Measurements from ENCODE around the gene TJP1.

Gene TJP1

DNA sequence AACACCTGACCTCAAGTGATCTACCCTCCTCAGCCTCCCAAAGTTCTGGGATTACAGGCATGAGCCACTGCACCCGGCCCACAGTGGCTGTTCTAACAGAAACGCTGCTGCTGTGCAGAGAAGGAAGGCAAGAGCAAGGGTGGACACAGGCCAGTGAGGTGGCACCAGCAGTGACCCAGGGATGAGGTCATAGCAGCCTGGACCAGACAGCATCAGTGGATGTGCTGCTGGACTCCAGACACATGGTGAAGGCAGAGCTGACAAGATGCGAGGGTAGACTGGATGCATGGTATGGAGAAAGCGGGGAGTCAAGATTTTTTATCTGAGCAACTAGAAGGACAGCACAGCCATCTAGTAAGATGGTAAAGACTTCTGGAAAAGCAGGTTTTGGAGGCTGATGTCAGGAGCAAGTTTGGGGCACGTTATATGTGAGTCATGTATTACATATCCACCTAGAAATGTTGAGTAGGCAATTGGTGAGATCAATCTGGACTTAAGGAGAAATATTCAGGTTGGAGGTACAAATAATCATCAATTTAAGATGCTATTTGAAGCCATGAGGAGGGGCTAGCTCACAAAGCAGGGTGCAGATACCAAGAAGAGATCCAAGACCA lies 22.1 kb upstream of the TJP1 start:
- Histone ChIP-seq H3K4me2 (ENCODE audit: low read length) (no peak overlapping the region), H3K79me1 (ENCODE audit: low read length) (no peaks in the 10 kb centered on the region), H3K27ac (ENCODE audit: low read depth, low read length) (no peak overlapping the region), H3K27me3 (ENCODE audit: insufficient read depth, low read length, poor library complexity) (no peaks in the 10 kb centered on the region), H3K56ac (ENCODE audit: low read length) (no peak overlapping the region), H2BK120ac (ENCODE audit: low read depth, low read length) (no peak overlapping the region), H3K23ac (ENCODE audit: low read length) (no peak overlapping the region), H4K8ac (ENCODE audit: low read depth, low read length) (no peak overlapping the region), H3K4ac (ENCODE audit: low read depth, low read length) (no peak overlapping the region), H3K36me3 (ENCODE audit: control insufficient read depth, insufficient read depth, low read length) (no peaks in the 10 kb centered on the region), H3K79me2 (ENCODE audit: control insufficient read depth, insufficient read depth, low read length) (no peaks in the 10 kb centered on the region), H4K5ac (ENCODE audit: low read length) (no peak overlapping the region), H3K18ac (ENCODE audit: low read length) (no peak overlapping the region), H3K4me3 (ENCODE audit: low read length) (no peak overlapping the region), H3K4me1 (ENCODE audit: control insufficient read depth, low read depth, low read length) (no peaks in the 10 kb centered on the region), H2BK15ac (replicated peaks; ENCODE audit: low read depth) (no peak overlapping the region), H2AK5ac (ENCODE audit: low read length) (no peak overlapping the region), H3K9ac (ENCODE audit: low read length) (no peak overlapping the region), H2BK5ac (ENCODE audit: low read length) (no peak overlapping the region)
- no peak for DNase-seq
- WGBS (ENCODE audit: extremely low coverage, insufficient coverage, low lambda C conversion rate): no CpG with 5 or more reads among the region's 5 CpGs

DNA sequence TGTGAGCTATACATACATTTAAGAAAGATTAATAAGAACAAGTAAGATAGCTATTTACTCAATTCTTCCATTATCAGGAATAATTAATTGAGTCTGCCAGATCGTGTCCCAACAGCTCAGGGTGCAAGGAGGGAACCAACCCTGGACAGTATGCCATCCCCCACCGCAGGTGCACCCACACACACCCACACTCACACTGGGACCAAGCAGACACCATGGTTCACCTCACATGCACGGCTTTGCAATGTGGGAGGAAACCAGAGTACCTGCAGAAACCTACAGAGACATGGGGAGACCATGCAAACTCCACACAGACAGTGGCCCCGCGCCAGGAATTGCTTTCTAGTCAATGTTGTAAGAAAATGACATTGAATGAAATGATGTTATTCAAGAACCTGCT lies 20.0 kb upstream of the TJP1 start:
- no peaks in the 10 kb centered on the region for H3K4me1 ChIP-seq (ENCODE audit: control insufficient read depth, low read depth, low read length)
- no peak overlapping the region for H2BK5ac ChIP-seq (ENCODE audit: low read length)
- WGBS (ENCODE audit: extremely low coverage, insufficient coverage, low lambda C conversion rate): no CpG with 5 or more reads among the region's 5 CpGs
- H3K23ac ChIP-seq (ENCODE audit: low read length): no peak overlapping the region
- no peak overlapping the region for H2AK5ac ChIP-seq (ENCODE audit: low read length)
- H2BK15ac ChIP-seq (replicated peaks; ENCODE audit: low read depth): no peak overlapping the region
- no peak overlapping the region for H4K5ac ChIP-seq (ENCODE audit: low read length)
- H3K4me3 ChIP-seq (ENCODE audit: low read length): no peak overlapping the region
- no peak overlapping the region for H3K56ac ChIP-seq (ENCODE audit: low read length)
- H3K4ac ChIP-seq (ENCODE audit: low read depth, low read length): no peak overlapping the region
- H3K18ac ChIP-seq (ENCODE audit: low read length): no peak overlapping the region
- no peaks in the 10 kb centered on the region for H3K79me2 ChIP-seq (ENCODE audit: control insufficient read depth, insufficient read depth, low read length)
- H3K9ac ChIP-seq (ENCODE audit: low read length): no peak overlapping the region
- DNase-seq: no peak
- no peak overlapping the region for H3K27ac ChIP-seq (ENCODE audit: low read depth, low read length)
- H3K79me1 ChIP-seq (ENCODE audit: low read length): no peaks in the 10 kb centered on the region
- H3K27me3 ChIP-seq (ENCODE audit: insufficient read depth, low read length, poor library complexity): no peaks in the 10 kb centered on the region
- no peak overlapping the region for H3K4me2 ChIP-seq (ENCODE audit: low read length)
- H2BK120ac ChIP-seq (ENCODE audit: low read depth, low read length): no peak overlapping the region
- no peaks in the 10 kb centered on the region for H3K36me3 ChIP-seq (ENCODE audit: control insufficient read depth, insufficient read depth, low read length)
- no peak overlapping the region for H4K8ac ChIP-seq (ENCODE audit: low read depth, low read length)

DNA sequence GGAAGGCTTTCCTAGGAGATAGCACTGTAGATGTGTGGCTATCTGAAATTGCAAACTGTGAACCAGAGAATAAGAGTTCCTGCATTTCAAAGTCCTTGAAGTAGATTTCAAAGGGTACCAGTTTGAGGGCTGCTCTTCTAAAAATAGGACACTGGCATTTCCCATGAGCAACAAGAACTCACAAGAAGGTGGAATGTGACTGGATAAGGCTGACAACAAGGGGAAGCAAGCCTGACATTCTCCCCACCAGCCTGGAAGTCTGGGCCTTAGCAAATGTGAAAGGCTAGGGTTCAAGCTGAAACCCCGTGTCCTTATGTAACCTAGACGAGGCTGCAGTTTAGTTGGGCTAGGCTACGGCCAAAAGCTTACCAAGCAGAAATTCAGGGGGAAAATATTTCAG lies 18.7 kb upstream of the TJP1 start:
- WGBS (ENCODE audit: extremely low coverage, insufficient coverage, low lambda C conversion rate): no CpG with 5 or more reads among the region's 3 CpGs
- Histone ChIP-seq H3K4me2 (ENCODE audit: low read length) (no peak overlapping the region), H3K23ac (ENCODE audit: low read length) (no peak overlapping the region), H3K27ac (ENCODE audit: low read depth, low read length) (no peak overlapping the region), H3K56ac (ENCODE audit: low read length) (no peak overlapping the region), H2BK15ac (replicated peaks; ENCODE audit: low read depth) (no peak overlapping the region), H3K27me3 (ENCODE audit: insufficient read depth, low read length, poor library complexity) (no peaks in the 10 kb centered on the region), H3K79me2 (ENCODE audit: control insufficient read depth, insufficient read depth, low read length) (no peaks in the 10 kb centered on the region), H2BK5ac (ENCODE audit: low read length) (no peak overlapping the region), H3K4ac (ENCODE audit: low read depth, low read length) (no peak overlapping the region), H4K5ac (ENCODE audit: low read length) (no peak overlapping the region), H2AK5ac (ENCODE audit: low read length) (no peak overlapping the region), H3K4me3 (ENCODE audit: low read length) (no peak overlapping the region), H3K18ac (ENCODE audit: low read length) (no peak overlapping the region), H3K79me1 (ENCODE audit: low read length) (no peaks in the 10 kb centered on the region), H3K36me3 (ENCODE audit: control insufficient read depth, insufficient read depth, low read length) (no peaks in the 10 kb centered on the region), H4K8ac (ENCODE audit: low read depth, low read length) (no peak overlapping the region), H2BK120ac (ENCODE audit: low read depth, low read length) (no peak overlapping the region), H3K9ac (ENCODE audit: low read length) (no peak overlapping the region), H3K4me1 (ENCODE audit: control insufficient read depth, low read depth, low read length) (no peaks in the 10 kb centered on the region)
- DNase-seq: no peak

DNA sequence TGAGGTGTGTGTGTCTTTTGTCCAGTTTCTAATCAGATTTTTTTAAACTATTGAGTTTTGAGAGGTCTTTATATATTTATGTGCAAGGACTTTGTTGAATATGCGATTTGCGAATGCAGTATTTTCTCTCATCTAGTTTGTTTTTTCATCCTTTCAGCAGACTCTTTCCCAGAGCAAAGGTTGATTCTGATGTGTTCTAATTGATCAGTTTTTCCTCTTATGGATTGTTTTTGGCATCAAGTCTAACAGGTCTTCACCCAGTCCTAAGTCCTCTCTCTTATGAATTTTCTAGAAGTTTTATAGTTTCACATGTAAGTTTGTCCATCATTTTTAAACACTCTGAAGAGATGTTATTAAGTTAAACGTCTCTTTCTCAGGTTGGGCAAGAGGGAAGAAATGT lies 17.8 kb upstream of the TJP1 start:
- Histone ChIP-seq H3K4ac (ENCODE audit: low read depth, low read length) (no peak overlapping the region), H4K8ac (ENCODE audit: low read depth, low read length) (no peak overlapping the region), H3K18ac (ENCODE audit: low read length) (no peak overlapping the region), H3K79me2 (ENCODE audit: control insufficient read depth, insufficient read depth, low read length) (no peaks in the 10 kb centered on the region), H3K4me2 (ENCODE audit: low read length) (no peak overlapping the region), H3K4me1 (ENCODE audit: control insufficient read depth, low read depth, low read length) (no peaks in the 10 kb centered on the region), H4K5ac (ENCODE audit: low read length) (no peak overlapping the region), H3K27ac (ENCODE audit: low read depth, low read length) (no peak overlapping the region), H3K56ac (ENCODE audit: low read length) (no peak overlapping the region), H3K36me3 (ENCODE audit: control insufficient read depth, insufficient read depth, low read length) (no peaks in the 10 kb centered on the region), H2BK120ac (ENCODE audit: low read depth, low read length) (no peak overlapping the region), H2AK5ac (ENCODE audit: low read length) (no peak overlapping the region), H3K9ac (ENCODE audit: low read length) (no peak overlapping the region), H3K23ac (ENCODE audit: low read length) (no peak overlapping the region), H3K79me1 (ENCODE audit: low read length) (no peaks in the 10 kb centered on the region), H3K27me3 (ENCODE audit: insufficient read depth, low read length, poor library complexity) (no peaks in the 10 kb centered on the region), H3K4me3 (ENCODE audit: low read length) (no peak overlapping the region), H2BK5ac (ENCODE audit: low read length) (no peak overlapping the region), H2BK15ac (replicated peaks; ENCODE audit: low read depth) (no peak overlapping the region)
- no CpG with 5 or more reads among the region's 3 CpGs for WGBS (ENCODE audit: extremely low coverage, insufficient coverage, low lambda C conversion rate)
- DNase-seq: no peak

DNA sequence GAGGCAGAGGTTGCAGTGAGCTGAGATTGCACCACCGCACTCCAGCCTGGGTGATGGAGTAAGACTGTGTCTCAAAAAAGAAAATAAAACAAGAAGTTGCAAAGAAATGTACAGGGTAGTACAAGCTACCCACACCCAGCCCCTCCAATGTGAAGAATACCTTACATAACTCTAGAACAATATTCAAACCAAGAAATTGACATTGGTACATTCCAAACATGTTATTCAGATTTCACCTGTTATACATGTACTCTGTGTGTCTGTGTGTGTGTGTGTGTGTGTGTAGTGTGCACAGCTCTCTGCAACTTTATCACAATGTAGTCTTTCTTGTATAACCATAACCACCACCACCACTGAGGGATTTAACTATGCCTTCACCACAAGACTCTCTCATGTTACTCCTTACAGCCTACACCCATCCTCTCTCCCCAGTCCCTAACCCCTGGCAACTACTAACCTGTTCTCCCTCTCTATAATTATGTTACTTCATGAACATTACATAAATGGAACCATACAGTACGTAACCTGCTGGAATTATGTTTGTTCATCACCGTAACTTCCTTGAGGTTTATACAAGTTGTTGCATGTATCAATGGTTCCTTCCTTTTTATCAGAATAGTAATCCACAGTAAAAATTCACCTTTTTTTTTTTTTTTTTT lies 16.2 kb upstream of the TJP1 start:
- Histone ChIP-seq H2AK5ac (ENCODE audit: low read length) (no peak overlapping the region), H3K56ac (ENCODE audit: low read length) (no peak overlapping the region), H3K4me3 (ENCODE audit: low read length) (no peak overlapping the region), H2BK120ac (ENCODE audit: low read depth, low read length) (no peak overlapping the region), H3K36me3 (ENCODE audit: control insufficient read depth, insufficient read depth, low read length) (no peaks in the 10 kb centered on the region), H2BK15ac (replicated peaks; ENCODE audit: low read depth) (no peak overlapping the region), H3K79me1 (ENCODE audit: low read length) (no peaks in the 10 kb centered on the region), H3K9ac (ENCODE audit: low read length) (no peak overlapping the region), H4K5ac (ENCODE audit: low read length) (no peak overlapping the region), H3K4ac (ENCODE audit: low read depth, low read length) (no peak overlapping the region), H3K23ac (ENCODE audit: low read length) (no peak overlapping the region), H3K4me1 (ENCODE audit: control insufficient read depth, low read depth, low read length) (no peaks in the 10 kb centered on the region), H3K27ac (ENCODE audit: low read depth, low read length) (no peak overlapping the region), H3K18ac (ENCODE audit: low read length) (no peak overlapping the region), H3K79me2 (ENCODE audit: control insufficient read depth, insufficient read depth, low read length) (no peaks in the 10 kb centered on the region), H3K4me2 (ENCODE audit: low read length) (no peak overlapping the region), H2BK5ac (ENCODE audit: low read length) (no peak overlapping the region), H3K27me3 (ENCODE audit: insufficient read depth, low read length, poor library complexity) (no peaks in the 10 kb centered on the region), H4K8ac (ENCODE audit: low read depth, low read length) (no peak overlapping the region)
- no peak for DNase-seq
- WGBS (ENCODE audit: extremely low coverage, insufficient coverage, low lambda C conversion rate): no CpG with 5 or more reads among the region's 3 CpGs

DNA sequence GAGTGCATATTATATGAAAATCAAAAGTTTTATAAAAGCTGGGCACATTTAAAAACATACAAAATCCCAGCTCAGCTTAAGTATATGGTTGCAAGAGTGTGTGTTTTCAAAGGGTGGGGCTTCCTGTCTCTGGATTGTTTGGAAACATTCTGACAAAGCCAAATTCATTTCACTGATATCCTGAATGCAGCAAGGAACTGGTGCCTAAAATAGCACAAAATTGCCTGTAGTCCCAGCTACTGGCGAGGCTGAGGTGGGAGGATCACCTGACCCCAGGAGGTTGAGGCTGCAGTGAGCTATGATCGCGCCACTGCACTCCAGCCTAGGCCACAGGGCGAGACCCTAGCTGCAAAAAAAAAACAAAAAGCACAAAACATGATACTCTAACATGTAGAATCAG lies 13.0 kb upstream of the TJP1 start:
- H2BK15ac ChIP-seq (replicated peaks; ENCODE audit: low read depth): no peak overlapping the region
- no peaks in the 10 kb centered on the region for H3K27me3 ChIP-seq (ENCODE audit: insufficient read depth, low read length, poor library complexity)
- WGBS (ENCODE audit: extremely low coverage, insufficient coverage, low lambda C conversion rate): no CpG with 5 or more reads among the region's 4 CpGs
- no peaks in the 10 kb centered on the region for H3K79me2 ChIP-seq (ENCODE audit: control insufficient read depth, insufficient read depth, low read length)
- H3K4me1 ChIP-seq (ENCODE audit: control insufficient read depth, low read depth, low read length): no peaks in the 10 kb centered on the region
- H3K23ac ChIP-seq (ENCODE audit: low read length): no peak overlapping the region
- no peak overlapping the region for H3K4me3 ChIP-seq (ENCODE audit: low read length)
- H3K27ac ChIP-seq (ENCODE audit: low read depth, low read length): no peak overlapping the region
- H3K56ac ChIP-seq (ENCODE audit: low read length): no peak overlapping the region
- H2BK120ac ChIP-seq (ENCODE audit: low read depth, low read length): no peak overlapping the region
- H3K79me1 ChIP-seq (ENCODE audit: low read length): no peaks in the 10 kb centered on the region
- H3K18ac ChIP-seq (ENCODE audit: low read length): no peak overlapping the region
- no peak overlapping the region for H3K4me2 ChIP-seq (ENCODE audit: low read length)
- no peak overlapping the region for H2BK5ac ChIP-seq (ENCODE audit: low read length)
- H2AK5ac ChIP-seq (ENCODE audit: low read length): no peak overlapping the region
- no peak for DNase-seq
- no peaks in the 10 kb centered on the region for H3K36me3 ChIP-seq (ENCODE audit: control insufficient read depth, insufficient read depth, low read length)
- no peak overlapping the region for H4K5ac ChIP-seq (ENCODE audit: low read length)
- H3K9ac ChIP-seq (ENCODE audit: low read length): no peak overlapping the region
- no peak overlapping the region for H4K8ac ChIP-seq (ENCODE audit: low read depth, low read length)
- H3K4ac ChIP-seq (ENCODE audit: low read depth, low read length): no peak overlapping the region

Data from mesendoderm (in vitro differentiated cells).